K562 (cell line): Measurements from ENCODE around the gene EGFR. TPM values are rescaled to one million over a fixed set of nuclear protein-coding genes. Genes with fewer than 3 reads are reported as not detected.

Experiments
- ATAC-seq: fragments of 200-7000 bp; cut with Tn5 transposase; 3 replicates; pipeline ENCODE4 v1.9.1; 2020; ENCODE audit warnings: moderate library complexity
- BruUV-seq: library from RNA; stranded (reverse); fragments of 400-500 nt; replicated peaks from 2 replicates; lab custom pipeline; 2021; lab: Mats Ljungman, UMichigan
- CTCF ChIA-PET: fragments of 300-600 bp; formaldehyde crosslinking; extraction: SDS; loops from one replicate; lab custom pipeline; 2021; ENCODE audit warnings: low intra/inter-chr PET ratio; lab: Yijun Ruan, JAX
- POLR2A ChIA-PET: fragments of 300-600, 350-650 bp; sonication (Branson Sonifier 250); formaldehyde crosslinking; extraction: SDS; loops from one replicate; lab custom pipeline; 2021; ENCODE audit warnings: antibody characterized with exemption, inconsistent platforms; lab: Yijun Ruan, JAX
- DNase-seq, 4 experiments: peaks; one replicate each; pipeline versions ENCODE4 v3.0.0 to v3.0.0-alpha.2; 2011 to 2018; ENCODE audit warnings: low spot score in 3 of 4, mixed read lengths in 3 of 4; ENCODE audit errors: extremely low read depth in 1 of 4
- FAIRE-seq: peaks from 2 replicates; lab custom pipeline; 2011; peaks lifted over from hg19 to GRCh38; lab: Jason Lieb, UNC
- H2AFZ ChIP-seq: 2 replicates; pipeline ENCODE4 v1.6.0; 2011; ENCODE audit warnings: low read depth, low read length, control low read depth, inconsistent platforms
- H3K27ac ChIP-seq: fragments of 200-600 bp; 3 replicates; pipeline ENCODE4 v1.8.0; 2011; ENCODE audit warnings: low read depth, mild to moderate bottlenecking, control low read depth, inconsistent platforms, low read length, moderate library complexity, mixed read lengths; ENCODE audit errors: extremely low read depth
- H3K27me3 ChIP-seq, 2 experiments: fragments of 300-600 bp in 1 of 2; 2 replicates in 1 of 2; 3 replicates in 1 of 2; pipeline versions ENCODE4 v1.6.0 to v1.8.0; 2011; ENCODE audit warnings: inconsistent platforms in 2 of 2, low read length in 2 of 2, mild to moderate bottlenecking in 1 of 2, mixed read lengths in 1 of 2, moderate library complexity in 1 of 2; ENCODE audit not compliant: control insufficient read depth in 2 of 2, insufficient read depth in 2 of 2
- H3K36me3 ChIP-seq: fragments of 300-600 bp; 3 replicates; pipeline ENCODE4 v1.8.0; 2011; ENCODE audit warnings: mild to moderate bottlenecking, low read length, inconsistent platforms; ENCODE audit not compliant: control insufficient read depth, insufficient read depth
- H3K4me1 ChIP-seq, 2 experiments: fragments of 200-600 bp in 1 of 2; replicated peaks in 1 of 2; 2 replicates in 1 of 2; 3 replicates in 1 of 2; pipeline versions ENCODE4 v1.5.1 to v1.8.0; 2011; ENCODE audit warnings: inconsistent platforms in 2 of 2, low read length in 2 of 2, mild to moderate bottlenecking in 1 of 2, mixed read lengths in 1 of 2, moderate library complexity in 1 of 2; ENCODE audit not compliant: control insufficient read depth in 2 of 2, insufficient read depth in 2 of 2
- H3K4me2 ChIP-seq: 2 replicates; pipeline ENCODE4 v1.6.1; 2011; ENCODE audit warnings: low read length, control low read depth, inconsistent platforms, mixed read lengths; ENCODE audit not compliant: insufficient read depth
- H3K4me3 ChIP-seq: fragments of 200-600 bp; sonication (generic), shearing (Covaris generic); 2 replicates; pipeline ENCODE4 v1.5.1; 2016; ENCODE audit warnings: control low read depth, inconsistent platforms
- H3K79me2 ChIP-seq: fragments of 200-600 bp; 3 replicates; pipeline ENCODE4 v1.8.0; 2011; ENCODE audit warnings: low read length, inconsistent platforms; ENCODE audit not compliant: control insufficient read depth, insufficient read depth
- H3K9ac ChIP-seq, 2 experiments: 2 replicates each; pipeline versions ENCODE4 v1.6.0 to v1.6.1; 2011; ENCODE audit warnings: low read depth in 2 of 2, low read length in 2 of 2, control low read depth in 1 of 2, inconsistent platforms in 1 of 2, mild to moderate bottlenecking in 1 of 2, mixed read lengths in 1 of 2; ENCODE audit not compliant: insufficient read depth in 1 of 2
- H3K9me1 ChIP-seq: one replicate; pipeline ENCODE4 v1.6.0; 2011; ENCODE audit warnings: inconsistent platforms, mild to moderate bottlenecking, low read length, moderate library complexity; ENCODE audit not compliant: control insufficient read depth, insufficient read depth
- H3K9me3 ChIP-seq: replicated peaks from 2 replicates; pipeline ENCODE4 v1.5.1; 2011; ENCODE audit warnings: low read depth, low read length, inconsistent platforms; ENCODE audit not compliant: control insufficient read depth, insufficient read depth
- H4K20me1 ChIP-seq: replicated peaks from 2 replicates; pipeline ENCODE4 v1.6.1; 2011; ENCODE audit warnings: low read length, inconsistent platforms, mixed read lengths; ENCODE audit not compliant: control insufficient read depth, insufficient read depth
- ADNP ChIP-seq: fragments of 200-800 bp; sonication (Bioruptor generic); IDR thresholded peaks from 2 replicates; pipeline ENCODE4 v1.6.1; 2016; ENCODE audit warnings: missing genetic modification characterization, missing compliant biosample characterization
- CEBPG ChIP-seq, 3 experiments: fragments of 200-800 bp in 1 of 3; sonication (Bioruptor generic) in 1 of 3; sonication (generic) in 1 of 3; formaldehyde crosslinking in 1 of 3; IDR thresholded peaks in 2 of 3; conservative IDR thresholded peaks in 1 of 3; 2 replicates each; pipeline versions ENCODE4 v1.6.1 to v1.8.0; 2016 to 2022; ENCODE audit warnings: missing compliant biosample characterization in 2 of 3, missing genetic modification characterization in 2 of 3, mild to moderate bottlenecking in 1 of 3, missing genetic modification reagents in 1 of 3
- GATAD2B ChIP-seq: fragments of 450-650 bp; IDR thresholded peaks from 2 replicates; pipeline ENCODE4 v1.6.1; 2017; ENCODE audit warnings: mild to moderate bottlenecking, borderline replicate concordance
- HMG20B ChIP-seq: fragments of 250-450 bp; sonication (Bioruptor Pico); IDR thresholded peaks from 2 replicates; pipeline ENCODE4 v1.5.0; 2021; ENCODE audit warnings: mild to moderate bottlenecking
- NFXL1 ChIP-seq: fragments of 450-650 bp; formaldehyde crosslinking; IDR thresholded peaks from 2 replicates; pipeline ENCODE4 v1.4.0; 2021; ENCODE audit warnings: mild to moderate bottlenecking
- NR2F6 ChIP-seq: fragments of 450-650 bp; formaldehyde crosslinking; IDR thresholded peaks from 2 replicates; pipeline ENCODE4 v1.4.0; 2020; ENCODE audit warnings: mild to moderate bottlenecking
- SRSF3 ChIP-seq: fragments of 200-400 bp; formaldehyde crosslinking; IDR thresholded peaks from 2 replicates; pipeline ENCODE4 v1.6.1; 2016; ENCODE audit warnings: mild to moderate bottlenecking, low read length, moderate library complexity; ENCODE audit not compliant: insufficient read depth
- ZNF584 ChIP-seq: fragments of 200-800 bp; sonication (Bioruptor generic); IDR thresholded peaks from 2 replicates; pipeline ENCODE4 v1.6.1; 2016; ENCODE audit warnings: low read depth, mild to moderate bottlenecking, missing genetic modification characterization, missing compliant biosample characterization
- ZNF766 ChIP-seq: fragments of 200-800 bp; sonication (Bioruptor generic); conservative IDR thresholded peaks from 2 replicates; pipeline ENCODE4 v1.6.1; 2016; ENCODE audit warnings: missing genetic modification characterization, missing compliant biosample characterization
- whole genome bisulfite sequencing: fragments of 100-300 bp; shearing (Covaris generic); methylation state at CpG from one replicate; pipeline ENCODE4 v1.1.6; 2016; ENCODE audit warnings: low coverage, mixed read lengths; ENCODE audit not compliant: insufficient coverage; ENCODE audit errors: missing lambda C conversion rate; 5-methylcytosine and 5-hydroxymethylcytosine counted together
- in situ Hi-C: fragments of 300-500 bp; cut with MboI; formaldehyde crosslinking; loops from 4 replicates; pipeline ENCODE4 v1.15.0; 2018; ENCODE audit warnings: inconsistent platforms, mixed read lengths
- intact Hi-C: fragments of 100-400 bp; cut with micrococcal nuclease; formaldehyde crosslinking; loops from 2 replicates; pipeline ENCODE4 v1.14.2; 2022
- polyA plus RNA-seq, 8 experiments: library from polyadenylated mRNA; depleted of rRNA in 4 of 8; stranded (reverse) in 5 of 8; unstranded in 3 of 8; fragments of >200 nt; fragmentation: Nextera tagmentation in 2 of 8; fragmentation: Illumina TruSeq in 1 of 8; extraction: Ambion mirVana in 2 of 8; extraction: Trizol in 1 of 8; gene quantifications; 2 replicates each; pipeline versions ENCODE4 v1.2.1 to v1.2.3, GENCODE V29; 2011 to 2014; ENCODE audit warnings: inconsistent platforms in 1 of 8, missing spikeins in 1 of 8
- total RNA-seq, 7 experiments: library from RNA; depleted of rRNA in 6 of 7; stranded (reverse); fragments of >200 nt in 6 of 7; fragmentation: Illumina TruSeq in 2 of 7; extraction: Trizol in 2 of 7; gene quantifications; 2 replicates each; pipeline versions ENCODE4 v1.2.1 to v1.2.3, GENCODE V29; 2011 to 2021; ENCODE audit warnings: low replicate concordance in 1 of 7
- TF ChIP-seq, protein P1 (sequence below): fragments of 450-650 bp; conservative IDR thresholded peaks from 2 replicates; pipeline ENCODE4 v1.6.1; 2016; ENCODE audit warnings: missing genetic modification characterization, low read depth, mild to moderate bottlenecking, control low read depth, missing compliant biosample characterization
- TF ChIP-seq, protein P2 (sequence below): fragments of 200-800 bp; sonication (Bioruptor generic); IDR thresholded peaks from 2 replicates; pipeline ENCODE4 v1.6.1; 2017; ENCODE audit warnings: missing genetic modification characterization, missing compliant biosample characterization
- TF ChIP-seq, protein P3 (sequence below): fragments of 450-650 bp; formaldehyde crosslinking; IDR thresholded peaks from 2 replicates; pipeline ENCODE4 v1.4.0; 2022; ENCODE audit warnings: mild to moderate bottlenecking, moderate library complexity

Gene EGFR
- total and polyA plus RNA-seq, 9 of the 15 experiments (the other 6 are each of a cell fraction or from before 2014, with no cell fraction given): 0.13 TPM; not detected in 8

DNA sequence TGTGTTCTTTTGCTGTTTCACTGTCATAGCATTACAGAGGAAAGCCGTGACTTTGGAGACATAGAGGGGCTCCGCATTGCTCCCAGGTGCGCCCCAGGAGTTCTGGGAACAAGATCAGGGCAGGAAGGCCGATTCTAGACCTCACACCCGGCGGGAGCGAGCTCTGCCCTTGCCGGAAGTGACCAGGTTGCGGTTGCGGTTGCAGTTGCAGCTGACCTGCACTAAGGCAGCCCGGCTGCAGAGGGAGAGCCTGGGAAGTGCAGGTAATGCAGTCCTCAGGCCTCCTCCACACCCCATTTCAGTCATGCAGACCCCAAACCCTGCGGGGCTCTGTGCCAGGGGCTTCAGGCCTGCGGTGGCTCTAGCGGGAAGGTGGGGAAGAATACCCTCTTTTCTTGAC, 216.3 kb downstream of the EGFR start (continued):
- TF ChIP-seq, protein P1, sequence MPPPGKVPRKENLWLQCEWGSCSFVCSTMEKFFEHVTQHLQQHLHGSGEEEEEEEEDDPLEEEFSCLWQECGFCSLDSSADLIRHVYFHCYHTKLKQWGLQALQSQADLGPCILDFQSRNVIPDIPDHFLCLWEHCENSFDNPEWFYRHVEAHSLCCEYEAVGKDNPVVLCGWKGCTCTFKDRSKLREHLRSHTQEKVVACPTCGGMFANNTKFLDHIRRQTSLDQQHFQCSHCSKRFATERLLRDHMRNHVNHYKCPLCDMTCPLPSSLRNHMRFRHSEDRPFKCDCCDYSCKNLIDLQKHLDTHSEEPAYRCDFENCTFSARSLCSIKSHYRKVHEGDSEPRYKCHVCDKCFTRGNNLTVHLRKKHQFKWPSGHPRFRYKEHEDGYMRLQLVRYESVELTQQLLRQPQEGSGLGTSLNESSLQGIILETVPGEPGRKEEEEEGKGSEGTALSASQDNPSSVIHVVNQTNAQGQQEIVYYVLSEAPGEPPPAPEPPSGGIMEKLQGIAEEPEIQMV (tag): no peak
- TF ChIP-seq HMG20B (CRISPR knock-in tag): no peak

DNA sequence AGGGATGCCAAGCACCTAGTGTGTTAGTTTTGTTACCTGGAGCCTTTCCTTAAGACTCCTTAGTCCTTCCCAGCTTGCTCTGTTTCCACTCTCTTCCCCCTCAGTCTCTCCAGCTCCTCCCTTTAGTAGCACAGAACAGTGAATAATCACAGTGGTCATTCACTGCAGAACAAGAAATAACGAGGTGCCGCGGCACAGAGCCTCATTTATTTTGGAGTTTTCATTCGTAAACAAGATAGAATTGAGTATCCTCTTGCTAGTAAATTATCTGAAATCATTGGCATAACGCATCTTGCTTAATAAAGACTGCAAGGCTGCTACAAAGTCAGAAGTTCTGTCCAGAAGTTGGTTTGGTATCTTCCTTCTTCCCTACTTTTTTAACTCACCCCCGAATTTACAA, 217.0 kb downstream of the EGFR start:
- no TSS peak for BruUV-seq
- WGBS: 0% methylated on average over 6 of the region's 6 CpGs
- H3K9ac ChIP-seq: no peak overlapping the region
- peaks cover 22 to 71% of the 10 kb centered on the region in 2 experiments; a peak in 4 of 5 replicates for H3K27me3 ChIP-seq
- intact Hi-C loops: no loop called here
- TF ChIP-seq, protein P2, sequence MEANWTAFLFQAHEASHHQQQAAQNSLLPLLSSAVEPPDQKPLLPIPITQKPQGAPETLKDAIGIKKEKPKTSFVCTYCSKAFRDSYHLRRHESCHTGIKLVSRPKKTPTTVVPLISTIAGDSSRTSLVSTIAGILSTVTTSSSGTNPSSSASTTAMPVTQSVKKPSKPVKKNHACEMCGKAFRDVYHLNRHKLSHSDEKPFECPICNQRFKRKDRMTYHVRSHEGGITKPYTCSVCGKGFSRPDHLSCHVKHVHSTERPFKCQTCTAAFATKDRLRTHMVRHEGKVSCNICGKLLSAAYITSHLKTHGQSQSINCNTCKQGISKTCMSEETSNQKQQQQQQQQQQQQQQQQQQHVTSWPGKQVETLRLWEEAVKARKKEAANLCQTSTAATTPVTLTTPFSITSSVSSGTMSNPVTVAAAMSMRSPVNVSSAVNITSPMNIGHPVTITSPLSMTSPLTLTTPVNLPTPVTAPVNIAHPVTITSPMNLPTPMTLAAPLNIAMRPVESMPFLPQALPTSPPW (CRISPR knock-in tag): no peak
- TF ChIP-seq CEBPG (CRISPR knock-in tag; IDR thresholded peaks at IDR 0.05) (no peak), CEBPG (tag; conservative IDR thresholded peaks at IDR 0.05 in 1 of 2, IDR thresholded peaks at IDR 0.05 in 1 of 2) (no peak), SRSF3 (no peak), ADNP (no peak), ZNF584 (no peak), GATAD2B (no peak), NFXL1 (CRISPR knock-in tag) (no peak), NR2F6 (CRISPR knock-in tag) (no peak), ZNF766 (CRISPR knock-in tag) (no peak)
- TF ChIP-seq, protein P3, sequence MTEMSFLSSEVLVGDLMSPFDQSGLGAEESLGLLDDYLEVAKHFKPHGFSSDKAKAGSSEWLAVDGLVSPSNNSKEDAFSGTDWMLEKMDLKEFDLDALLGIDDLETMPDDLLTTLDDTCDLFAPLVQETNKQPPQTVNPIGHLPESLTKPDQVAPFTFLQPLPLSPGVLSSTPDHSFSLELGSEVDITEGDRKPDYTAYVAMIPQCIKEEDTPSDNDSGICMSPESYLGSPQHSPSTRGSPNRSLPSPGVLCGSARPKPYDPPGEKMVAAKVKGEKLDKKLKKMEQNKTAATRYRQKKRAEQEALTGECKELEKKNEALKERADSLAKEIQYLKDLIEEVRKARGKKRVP (CRISPR knock-in tag): no peak
- FAIRE-seq (no peak), DNase-seq (no peak), ATAC-seq (no peak)
- CTCF ChIA-PET: no interaction called here
- POLR2A ChIA-PET: no interaction called here
- no peaks in the 10 kb centered on the region for H3K9me3 ChIP-seq
- H3K4me2 ChIP-seq: no peak overlapping the region
- no peak overlapping the region for H3K27ac ChIP-seq
- H3K4me1 ChIP-seq: peaks cover 0 to 4% of the 10 kb centered on the region in 2 experiments; a peak in 1 of 5 replicates
- in situ Hi-C loops: no loop called here
- no peaks in the 10 kb centered on the region for H4K20me1 ChIP-seq
- H2AFZ ChIP-seq: no peak overlapping the region
- H3K9me1 ChIP-seq: no peaks in the 10 kb centered on the region
- no peaks in the 10 kb centered on the region for H3K79me2 ChIP-seq
- no peak overlapping the region for H3K4me3 ChIP-seq
- no peaks in the 10 kb centered on the region for H3K36me3 ChIP-seq
